Common myeloid progenitor, CD34-positive (primary cell): ENCODE data around the gene CALML4.

Source experiments
- CTCF ChIA-PET: fragments of 350-600 bp; sonication (Branson Sonifier 250); formaldehyde crosslinking; loops from one replicate; lab custom pipeline; 2021; ENCODE audit warnings: antibody characterized with exemption; lab: Charles Lee
- POLR2A ChIA-PET: fragments of 350-600 bp; sonication (Branson Sonifier 250); formaldehyde crosslinking; loops from one replicate; lab custom pipeline; 2021; ENCODE audit warnings: antibody characterized with exemption; lab: Charles Lee
- DNase-seq, 3 donors: peaks; one replicate each; pipeline versions ENCODE4 v3.0.0 to v3.0.0-alpha.2; 2013
- H3K27ac ChIP-seq, 2 experiments: 1 replicate in 1 of 2; 2 replicates in 1 of 2; pipeline ENCODE4 v1.7.0; 2013; ENCODE audit warnings: inconsistent platforms in 2 of 2, low read length in 2 of 2, mild to moderate bottlenecking in 2 of 2, low read depth in 1 of 2, moderate library complexity in 1 of 2; ENCODE audit not compliant: severe bottlenecking in 2 of 2, insufficient read depth in 1 of 2, poor library complexity in 1 of 2
- H3K27me3 ChIP-seq, 5 experiments: replicated peaks in 2 of 5; 1 replicate in 3 of 5; 2 replicates in 2 of 5; pipeline versions ENCODE4 v1.6.1 to v1.7.0; 2013; ENCODE audit warnings: low read length in 4 of 5, mild to moderate bottlenecking in 2 of 5, moderate library complexity in 2 of 5, inconsistent platforms in 1 of 5; ENCODE audit not compliant: insufficient read depth in 5 of 5, control insufficient read depth in 4 of 5
- H3K36me3 ChIP-seq, 4 experiments: 1 replicate in 2 of 4; 2 replicates in 2 of 4; pipeline versions ENCODE4 v1.6.1 to v1.7.0; 2013; ENCODE audit warnings: low read length in 3 of 4, control low read depth in 1 of 4, mild to moderate bottlenecking in 1 of 4; ENCODE audit not compliant: control insufficient read depth in 4 of 4, insufficient read depth in 4 of 4
- H3K4me1 ChIP-seq, 4 experiments: 1 replicate in 3 of 4; 2 replicates in 1 of 4; pipeline versions ENCODE4 v1.6.1 to v1.7.1; 2013; ENCODE audit warnings: low read length in 3 of 4, mild to moderate bottlenecking in 3 of 4, control low read depth in 1 of 4, inconsistent platforms in 1 of 4, moderate library complexity in 1 of 4; ENCODE audit not compliant: control insufficient read depth in 4 of 4, insufficient read depth in 4 of 4; ENCODE audit errors: control extremely low read depth in 1 of 4
- H3K4me3 ChIP-seq, 7 experiments: 1 replicate in 4 of 7; 2 replicates in 3 of 7; pipeline versions ENCODE4 v1.5.1 to v1.7.0; 2013; ENCODE audit warnings: mild to moderate bottlenecking in 7 of 7, low read length in 6 of 7, moderate library complexity in 6 of 7, inconsistent platforms in 2 of 7, low read depth in 2 of 7, control low read depth in 1 of 7; ENCODE audit not compliant: insufficient read depth in 4 of 7, control insufficient read depth in 1 of 7; ENCODE audit errors: extremely low read depth in 1 of 7
- H3K9me3 ChIP-seq, 5 experiments: 1 replicate in 4 of 5; 2 replicates in 1 of 5; pipeline versions ENCODE4 v1.6.1 to v1.7.1; 2013; ENCODE audit warnings: low read length in 4 of 5, mild to moderate bottlenecking in 2 of 5, inconsistent platforms in 1 of 5, low read depth in 1 of 5, moderate library complexity in 1 of 5; ENCODE audit not compliant: control insufficient read depth in 4 of 5, insufficient read depth in 2 of 5; ENCODE audit errors: control extremely low read depth in 1 of 5
- WGBS: methylation state at CpG from one replicate; pipeline ENCODE4 v1.1.5; 2013; ENCODE audit not compliant: insufficient coverage; 5-methylcytosine and 5-hydroxymethylcytosine counted together

The CALML4 gene

DNA sequence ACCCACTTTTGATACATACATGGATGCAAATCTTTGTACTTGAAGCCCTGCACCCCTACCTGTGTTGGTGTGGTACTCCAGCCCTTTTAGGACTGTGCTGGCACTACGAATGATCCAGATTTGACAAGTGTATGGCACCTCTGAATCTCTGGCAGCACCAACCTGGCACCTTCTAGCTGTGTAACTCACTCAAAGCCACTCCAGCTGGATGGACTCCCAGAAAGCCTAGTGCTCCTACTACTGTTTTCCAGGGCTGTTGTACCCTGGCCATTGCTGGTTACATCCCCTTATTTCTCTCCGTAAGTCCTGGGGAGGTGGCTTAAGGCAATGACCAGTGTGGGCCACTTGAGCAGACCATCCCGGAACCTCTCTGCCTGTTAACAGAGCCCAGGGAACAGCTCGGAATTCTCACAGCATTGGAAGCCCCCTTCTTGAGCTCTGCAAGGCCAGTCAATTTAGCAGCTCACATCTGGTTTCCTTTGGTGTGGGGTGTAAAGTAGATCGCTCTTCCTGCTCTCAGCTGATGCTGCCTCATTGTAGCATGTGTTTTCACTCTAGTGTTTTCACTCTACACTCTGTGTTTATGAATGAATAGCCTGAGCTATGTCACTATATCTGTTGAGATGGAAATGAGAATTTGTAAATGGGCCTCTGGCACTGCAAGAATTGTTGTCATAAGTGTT, 12.2 kb downstream of the CALML4 start:
- no peaks in the 10 kb centered on the region for H3K4me1 ChIP-seq
- 100% methylated on average over 4 of the region's 5 CpGs for WGBS
- DNase-seq = no peak
- H3K27me3 ChIP-seq = no peaks in the 10 kb centered on the region
- no peaks in the 10 kb centered on the region for H3K9me3 ChIP-seq
- ChIA-PET CTCF (interaction anchor here (1.0 to 4.3 kb wide), 4 partner anchors 8 to 17 kb away, joined by 4 to 16 read pairs (median 6); no protein-coding TSS in a partner anchor), POLR2A (no interaction called here)
- H3K27ac ChIP-seq = peak overlapping the region in 1 of 2 experiments; percentile 30
- H3K4me3 ChIP-seq = no peak overlapping the region
- H3K36me3 ChIP-seq = peaks cover 6 to 68% (median 43%) of the 10 kb centered on the region in 4 experiments

DNA sequence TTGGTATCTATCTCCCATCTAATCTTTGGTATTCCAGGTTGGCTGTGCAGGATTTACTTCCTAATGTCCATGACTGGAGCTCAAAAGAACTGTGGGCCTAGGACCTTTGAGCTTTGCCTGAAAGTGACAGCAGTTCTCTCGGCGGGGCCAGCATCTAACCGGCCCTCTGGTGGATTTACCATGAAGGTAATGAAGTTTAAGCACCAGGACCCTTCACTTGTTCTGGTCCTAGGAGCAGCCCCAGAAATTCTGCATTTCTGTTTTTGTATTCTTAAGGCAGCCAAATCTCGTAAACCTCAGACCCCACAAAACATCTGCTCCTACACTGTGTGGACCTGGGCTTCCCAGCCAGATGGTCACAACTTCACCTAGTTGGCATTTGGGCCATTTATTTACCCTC, 13.0 kb downstream of the CALML4 start:
- ChIA-PET POLR2A (no interaction called here), CTCF (interaction anchor here (1.8 to 4.3 kb wide), 2 partner anchors 7 to 10 kb away, joined by 4 to 16 read pairs; no protein-coding TSS in a partner anchor)
- Histone ChIP-seq H3K4me3 (no peak overlapping the region), H3K9me3 (no peaks in the 10 kb centered on the region), H3K27ac (no peak overlapping the region), H3K4me1 (no peaks in the 10 kb centered on the region), H3K36me3 (peaks cover 7 to 67% (median 44%) of the 10 kb centered on the region in 4 experiments), H3K27me3 (no peaks in the 10 kb centered on the region)
- DNase-seq = no peak
- 100% methylated on average over 1 of the region's 4 CpGs for WGBS

GRCh38 chr15:68191555-68191954, 13.6 kb downstream of the CALML4 start:
- peaks cover 9 to 69% (median 47%) of the 10 kb centered on the region in 4 experiments for H3K36me3 ChIP-seq
- DNase-seq = no peak
- ChIA-PET CTCF (interaction anchor here (1.0 kb wide), 1 partner anchor 14 kb away, joined by 3 read pairs; no protein-coding TSS in a partner anchor), POLR2A (no interaction called here)
- no peaks in the 10 kb centered on the region for H3K9me3 ChIP-seq
- 96% methylated on average over 2 of the region's 3 CpGs for WGBS
- H3K4me3 ChIP-seq = no peak overlapping the region
- no peaks in the 10 kb centered on the region for H3K27me3 ChIP-seq
- H3K27ac ChIP-seq = no peak overlapping the region
- H3K4me1 ChIP-seq = no peaks in the 10 kb centered on the region

DNA sequence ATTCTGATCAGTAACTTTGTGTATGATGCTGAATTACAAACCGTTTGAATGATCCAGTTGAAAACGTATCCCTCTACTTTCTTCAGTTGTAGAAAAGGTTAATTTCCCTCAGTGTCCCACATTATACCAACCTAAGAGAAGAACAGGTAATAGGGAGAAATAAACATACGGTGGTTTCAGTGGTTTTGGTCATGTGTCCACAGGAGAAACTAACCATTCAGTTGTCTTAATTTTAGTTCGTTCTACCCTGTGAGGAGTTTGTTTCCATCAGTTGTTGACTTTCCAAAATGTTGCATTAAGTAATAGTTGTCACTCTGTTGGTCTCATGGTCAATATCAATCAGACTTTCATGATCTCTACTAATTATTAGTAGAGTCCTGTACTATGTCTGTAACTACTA, 15.1 kb downstream of the CALML4 start:
- H3K27me3 ChIP-seq = no peaks in the 10 kb centered on the region
- CTCF ChIA-PET = no interaction called here
- POLR2A ChIA-PET = no interaction called here
- H3K27ac ChIP-seq = no peak overlapping the region
- H3K4me1 ChIP-seq = no peaks in the 10 kb centered on the region
- H3K9me3 ChIP-seq = no peaks in the 10 kb centered on the region
- DNase-seq = no peak
- peaks cover 13 to 71% (median 45%) of the 10 kb centered on the region in 4 experiments for H3K36me3 ChIP-seq
- no peak overlapping the region for H3K4me3 ChIP-seq
- 80% methylated on average over 1 of the region's 4 CpGs for WGBS

- no peak overlapping the region for H3K4me3 ChIP-seq
- H3K27me3 ChIP-seq = no peaks in the 10 kb centered on the region
- ChIA-PET CTCF (no interaction called here), POLR2A (no interaction called here)
- H3K4me1 ChIP-seq = no peaks in the 10 kb centered on the region
- H3K9me3 ChIP-seq = no peaks in the 10 kb centered on the region
- DNase-seq = no peak
- no peak overlapping the region for H3K27ac ChIP-seq
- peaks cover 19 to 80% (median 51%) of the 10 kb centered on the region in 4 experiments for H3K36me3 ChIP-seq
- no CpG with 5 or more reads among the region's 2 CpGs for WGBS
These were observed 16.5 kb downstream of the CALML4 start for GRCh38 chr15:68188647-68189046.

- no peaks in the 10 kb centered on the region for H3K9me3 ChIP-seq
- WGBS = 98% methylated on average over 4 of the region's 9 CpGs
- no peaks in the 10 kb centered on the region for H3K4me1 ChIP-seq
- no peak overlapping the region for H3K27ac ChIP-seq
- ChIA-PET POLR2A (no interaction called here), CTCF (no interaction called here)
- DNase-seq = no peak
- peaks cover 22 to 80% (median 48%) of the 10 kb centered on the region in 4 experiments for H3K36me3 ChIP-seq
- H3K4me3 ChIP-seq = no peak overlapping the region
- no peaks in the 10 kb centered on the region for H3K27me3 ChIP-seq
These were observed 17.6 kb downstream of the CALML4 start for GRCh38 chr15:68187559-68187958.

DNA sequence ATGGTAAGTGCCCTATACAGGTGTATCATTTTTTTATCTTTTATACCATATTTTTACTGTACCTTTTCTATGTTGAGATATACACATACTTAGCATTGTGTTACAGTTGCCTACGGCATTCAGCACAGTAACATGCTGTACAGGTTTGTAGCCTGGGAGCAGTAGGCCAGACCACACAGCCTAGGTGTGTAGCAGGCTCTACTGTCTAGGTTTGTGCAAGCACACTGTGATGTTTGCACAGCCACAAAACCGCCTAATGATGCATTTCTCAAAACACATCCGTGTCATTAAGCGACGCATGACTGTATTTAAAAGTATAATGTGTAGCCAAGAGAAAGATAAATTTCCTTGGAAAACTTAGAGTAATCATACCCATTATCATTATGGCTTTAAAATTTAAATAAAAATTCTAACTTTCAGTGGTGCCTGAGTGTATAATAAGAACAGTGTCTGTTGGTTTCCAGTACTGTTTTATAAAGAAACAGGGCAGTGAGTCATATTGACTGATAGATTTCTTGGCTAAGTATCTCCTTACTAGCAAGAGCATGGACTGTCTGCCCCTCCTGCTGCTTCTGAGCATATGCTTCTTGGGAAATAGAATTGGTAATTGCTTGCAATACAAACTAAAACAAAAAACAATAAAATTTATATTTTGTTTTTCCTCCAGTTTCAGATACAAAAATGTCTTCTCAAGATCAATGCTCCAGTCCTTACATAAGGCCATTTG, 18.3 kb downstream of the CALML4 start:
- POLR2A ChIA-PET = no interaction called here
- no peaks in the 10 kb centered on the region for H3K9me3 ChIP-seq
- peaks cover 18 to 76% (median 46%) of the 10 kb centered on the region in 4 experiments for H3K36me3 ChIP-seq
- CTCF ChIA-PET = interaction anchor here (3.7 kb wide), 1 partner anchor 7 kb away, joined by 16 read pairs; no protein-coding TSS in a partner anchor
- WGBS = 100% methylated on average over 1 of the region's 5 CpGs
- H3K4me1 ChIP-seq = no peaks in the 10 kb centered on the region
- no peak overlapping the region for H3K27ac ChIP-seq
- no peak for DNase-seq
- no peaks in the 10 kb centered on the region for H3K27me3 ChIP-seq
- H3K4me3 ChIP-seq = no peak overlapping the region
